ENCODE results near the gene ACVR1.

ACVR1 gene

GRCh38 chr2:157874997-157875640 lies 1.0 kb downstream of the ACVR1 start:
- H3K27ac ChIP-seq (ENCODE audit: low read depth, low read length), result peak overlapping the region; percentile 82

GRCh38 chr2:157874348-157874747 lies 1.8 kb downstream of the ACVR1 start:
- no peaks in the 10 kb centered on the region for H3K9me3 ChIP-seq (ENCODE audit: control insufficient read depth, insufficient read depth, low read length)
- H3K27ac ChIP-seq (ENCODE audit: low read depth, low read length), result no peak overlapping the region
- peak overlapping the region; percentile 83 for H3K4me3 ChIP-seq (ENCODE audit: low read depth, low read length)
- no peaks in the 10 kb centered on the region; the same call in 1 of the 2 replicates for H3K27me3 ChIP-seq (ENCODE audit: control insufficient read depth, insufficient read depth, low read length)
- no peak overlapping the region for H3K9ac ChIP-seq (ENCODE audit: low read depth, low read length)
- H3K36me3 ChIP-seq (ENCODE audit: control insufficient read depth, insufficient read depth, low read length), result no peaks in the 10 kb centered on the region
- peaks cover 42% of the 10 kb centered on the region for H3K4me1 ChIP-seq (ENCODE audit: control insufficient read depth, insufficient read depth, low read length)

More at GRCh38 chr2:157874997-157875640, 1.0 kb downstream of the ACVR1 start:
- no peaks in the 10 kb centered on the region; the same call in 1 of the 2 replicates for H3K27me3 ChIP-seq (ENCODE audit: control insufficient read depth, insufficient read depth, low read length)
- no peaks in the 10 kb centered on the region for H3K36me3 ChIP-seq (ENCODE audit: control insufficient read depth, insufficient read depth, low read length)
- peak overlapping the region; percentile 59; the same call in 1 of the 2 replicates for H3K9ac ChIP-seq (ENCODE audit: low read depth, low read length)
- peaks cover 42% of the 10 kb centered on the region for H3K4me1 ChIP-seq (ENCODE audit: control insufficient read depth, insufficient read depth, low read length)
- no peaks in the 10 kb centered on the region for H3K9me3 ChIP-seq (ENCODE audit: control insufficient read depth, insufficient read depth, low read length)
- peak overlapping the region; percentile 83 for H3K4me3 ChIP-seq (ENCODE audit: low read depth, low read length)

- no peaks in the 10 kb centered on the region; the same call in 1 of the 2 replicates for H3K27me3 ChIP-seq (ENCODE audit: control insufficient read depth, insufficient read depth, low read length)
- no peak overlapping the region for H3K27ac ChIP-seq (ENCODE audit: low read depth, low read length)
- no peak overlapping the region for H3K9ac ChIP-seq (ENCODE audit: low read depth, low read length)
- no peak overlapping the region for H3K4me3 ChIP-seq (ENCODE audit: low read depth, low read length)
- no peaks in the 10 kb centered on the region for H3K9me3 ChIP-seq (ENCODE audit: control insufficient read depth, insufficient read depth, low read length)
- peaks cover 45% of the 10 kb centered on the region for H3K4me1 ChIP-seq (ENCODE audit: control insufficient read depth, insufficient read depth, low read length)
- no peaks in the 10 kb centered on the region for H3K36me3 ChIP-seq (ENCODE audit: control insufficient read depth, insufficient read depth, low read length)
These were observed 3.3 kb downstream of the ACVR1 start for GRCh38 chr2:157872791-157873190.

- H3K27me3 ChIP-seq (ENCODE audit: control insufficient read depth, insufficient read depth, low read length), result no peaks in the 10 kb centered on the region
- no peaks in the 10 kb centered on the region for H3K36me3 ChIP-seq (ENCODE audit: control insufficient read depth, insufficient read depth, low read length)
- no peak overlapping the region for H3K9ac ChIP-seq (ENCODE audit: low read depth, low read length)
- no peak overlapping the region for H3K4me3 ChIP-seq (ENCODE audit: low read depth, low read length)
- H3K4me1 ChIP-seq (ENCODE audit: control insufficient read depth, insufficient read depth, low read length), result peaks cover 52% of the 10 kb centered on the region
- no peak overlapping the region for H3K27ac ChIP-seq (ENCODE audit: low read depth, low read length)
- no peaks in the 10 kb centered on the region for H3K9me3 ChIP-seq (ENCODE audit: control insufficient read depth, insufficient read depth, low read length)
These were observed 4.7 kb downstream of the ACVR1 start for GRCh38 chr2:157871415-157871814.

GRCh38 chr2:157868993-157869392 lies 7.1 kb downstream of the ACVR1 start:
- no peaks in the 10 kb centered on the region for H3K9me3 ChIP-seq (ENCODE audit: control insufficient read depth, insufficient read depth, low read length)
- no peak overlapping the region for H3K9ac ChIP-seq (ENCODE audit: low read depth, low read length)

GRCh38 chr2:157867703-157868102 lies 8.4 kb downstream of the ACVR1 start:
- no peaks in the 10 kb centered on the region for H3K9me3 ChIP-seq (ENCODE audit: control insufficient read depth, insufficient read depth, low read length)
- H3K4me1 ChIP-seq (ENCODE audit: control insufficient read depth, insufficient read depth, low read length), result peaks cover 45% of the 10 kb centered on the region
- no peak overlapping the region for H3K9ac ChIP-seq (ENCODE audit: low read depth, low read length)
- no peaks in the 10 kb centered on the region for H3K27me3 ChIP-seq (ENCODE audit: control insufficient read depth, insufficient read depth, low read length)
- no peaks in the 10 kb centered on the region for H3K36me3 ChIP-seq (ENCODE audit: control insufficient read depth, insufficient read depth, low read length)
- no peak overlapping the region for H3K4me3 ChIP-seq (ENCODE audit: low read depth, low read length)
- no peak overlapping the region for H3K27ac ChIP-seq (ENCODE audit: low read depth, low read length)

More at GRCh38 chr2:157868993-157869392, 7.1 kb downstream of the ACVR1 start:
- Histone ChIP-seq H3K27ac (ENCODE audit: low read depth, low read length) (no peak overlapping the region), H3K4me3 (ENCODE audit: low read depth, low read length) (no peak overlapping the region), H3K36me3 (ENCODE audit: control insufficient read depth, insufficient read depth, low read length) (no peaks in the 10 kb centered on the region), H3K4me1 (ENCODE audit: control insufficient read depth, insufficient read depth, low read length) (peaks cover 53% of the 10 kb centered on the region), H3K27me3 (ENCODE audit: control insufficient read depth, insufficient read depth, low read length) (no peaks in the 10 kb centered on the region)

GRCh38 chr2:157866666-157867642 lies 9.2 kb downstream of the ACVR1 start:
- no peak overlapping the region for H3K4me3 ChIP-seq (ENCODE audit: low read depth, low read length)
- peak overlapping the region; percentile 71 for H3K27ac ChIP-seq (ENCODE audit: low read depth, low read length)

GRCh38 chr2:157866202-157866601 lies 9.9 kb downstream of the ACVR1 start:
- Histone ChIP-seq H3K36me3 (ENCODE audit: control insufficient read depth, insufficient read depth, low read length) (no peaks in the 10 kb centered on the region), H3K4me1 (ENCODE audit: control insufficient read depth, insufficient read depth, low read length) (peaks cover 31% of the 10 kb centered on the region), H3K9me3 (ENCODE audit: control insufficient read depth, insufficient read depth, low read length) (no peaks in the 10 kb centered on the region), H3K27ac (ENCODE audit: low read depth, low read length) (peak overlapping the region; percentile 71), H3K27me3 (ENCODE audit: control insufficient read depth, insufficient read depth, low read length) (no peaks in the 10 kb centered on the region), H3K9ac (ENCODE audit: low read depth, low read length) (no peak overlapping the region), H3K4me3 (ENCODE audit: low read depth, low read length) (peak overlapping the region; percentile 23; the same call in 1 of the 2 replicates)

More at GRCh38 chr2:157866666-157867642, 9.2 kb downstream of the ACVR1 start:
- Histone ChIP-seq H3K27me3 (ENCODE audit: control insufficient read depth, insufficient read depth, low read length) (no peaks in the 10 kb centered on the region), H3K9me3 (ENCODE audit: control insufficient read depth, insufficient read depth, low read length) (no peaks in the 10 kb centered on the region), H3K9ac (ENCODE audit: low read depth, low read length) (no peak overlapping the region), H3K4me1 (ENCODE audit: control insufficient read depth, insufficient read depth, low read length) (peaks cover 39% of the 10 kb centered on the region), H3K36me3 (ENCODE audit: control insufficient read depth, insufficient read depth, low read length) (no peaks in the 10 kb centered on the region)

- H3K9ac ChIP-seq (ENCODE audit: low read depth, low read length), result no peak overlapping the region
- peaks cover 28% of the 10 kb centered on the region for H3K4me1 ChIP-seq (ENCODE audit: control insufficient read depth, insufficient read depth, low read length)
- no peak overlapping the region for H3K4me3 ChIP-seq (ENCODE audit: low read depth, low read length)
- H3K27me3 ChIP-seq (ENCODE audit: control insufficient read depth, insufficient read depth, low read length), result no peaks in the 10 kb centered on the region
- no peaks in the 10 kb centered on the region for H3K9me3 ChIP-seq (ENCODE audit: control insufficient read depth, insufficient read depth, low read length)
- no peak overlapping the region for H3K27ac ChIP-seq (ENCODE audit: low read depth, low read length)
- no peaks in the 10 kb centered on the region for H3K36me3 ChIP-seq (ENCODE audit: control insufficient read depth, insufficient read depth, low read length)
These were observed 11.2 kb downstream of the ACVR1 start for GRCh38 chr2:157864857-157865430.

GRCh38 chr2:157858846-157859245 lies 17.3 kb downstream of the ACVR1 start:
- H3K36me3 ChIP-seq (ENCODE audit: control insufficient read depth, insufficient read depth, low read length), result no peaks in the 10 kb centered on the region
- H3K9ac ChIP-seq (ENCODE audit: low read depth, low read length), result no peak overlapping the region

More at GRCh38 chr2:157858846-157859245, 17.3 kb downstream of the ACVR1 start:
- Histone ChIP-seq H3K9me3 (ENCODE audit: control insufficient read depth, insufficient read depth, low read length) (no peaks in the 10 kb centered on the region), H3K4me3 (ENCODE audit: low read depth, low read length) (no peak overlapping the region), H3K27ac (ENCODE audit: low read depth, low read length) (no peak overlapping the region), H3K27me3 (ENCODE audit: control insufficient read depth, insufficient read depth, low read length) (no peaks in the 10 kb centered on the region), H3K4me1 (ENCODE audit: control insufficient read depth, insufficient read depth, low read length) (no peaks in the 10 kb centered on the region)
